Right atrium auricular region (tissue), 2 donors: ENCODE data around the gene GNA14. TPM values are rescaled to one million over a fixed set of nuclear protein-coding genes. Genes with fewer than 3 reads are reported as not detected.
"Not testable (repeated sequence)": the region's sequence is repeated elsewhere in the genome, so short reads cannot be mapped to it uniquely, and the experiment has no call there.

Experiments used
- DNase-seq: peaks from one replicate; pipeline ENCODE4 v3.0.0-alpha.2; 2019; ENCODE audit warnings: low spot score
- H3K27ac ChIP-seq, 2 donors: fragments of 200-600 bp; sonication (generic); 1 replicate in 1 of 2; 2 replicates in 1 of 2; pipeline ENCODE4 v1.5.1; 2016 to 2019
- H3K27me3 ChIP-seq, 2 donors: fragments of 200-600 bp; sonication (generic); one replicate each; pipeline versions ENCODE4 v1.5.1 to v1.6.0; 2017 to 2019
- H3K36me3 ChIP-seq: fragments of 200-600 bp; sonication (generic); one replicate; pipeline ENCODE4 v1.5.1; 2016
- H3K4me1 ChIP-seq, 2 donors: fragments of 200-600 bp; sonication (generic); one replicate each; pipeline versions ENCODE4 v1.5.1 to v1.6.0; 2017 to 2019
- H3K4me3 ChIP-seq, 2 donors: fragments of 200-600 bp; sonication (generic); 1 replicate in 1 of 2; 2 replicates in 1 of 2; pipeline ENCODE4 v1.5.1; 2017 to 2019; ENCODE audit warnings: mild to moderate bottlenecking in 1 of 2, moderate library complexity in 1 of 2
- H3K9me3 ChIP-seq, 2 donors: fragments of 200-600 bp; sonication (generic); one replicate each; pipeline ENCODE4 v1.5.1; 2019
- total RNA-seq, 2 donors: library from RNA; depleted of rRNA; stranded (reverse); fragments of >200 nt; gene quantifications; one replicate each; pipeline ENCODE4 v1.1.0, GENCODE V29; 2016
- TF ChIP-seq, protein P1 (sequence below), 2 donors: fragments of 200-600 bp; sonication (generic); IDR thresholded peaks; one replicate each; pipeline ENCODE4 v1.5.1; 2019; ENCODE audit warnings: antibody characterized with exemption in 2 of 2

Gene GNA14
- total RNA-seq, 2 donors from 2014 or later = 2.2 to 4.3 TPM

- no peak overlapping the region for H3K27ac ChIP-seq
- H3K27me3 ChIP-seq = no peaks in the 10 kb centered on the region
- DNase-seq = no peak
- no peaks in the 10 kb centered on the region for H3K36me3 ChIP-seq
- H3K9me3 ChIP-seq = no peaks in the 10 kb centered on the region
- H3K4me1 ChIP-seq = peaks cover 0 to 3% of the 10 kb centered on the region in 2 donors
- H3K4me3 ChIP-seq = no peak overlapping the region
- TF ChIP-seq, protein P1, sequence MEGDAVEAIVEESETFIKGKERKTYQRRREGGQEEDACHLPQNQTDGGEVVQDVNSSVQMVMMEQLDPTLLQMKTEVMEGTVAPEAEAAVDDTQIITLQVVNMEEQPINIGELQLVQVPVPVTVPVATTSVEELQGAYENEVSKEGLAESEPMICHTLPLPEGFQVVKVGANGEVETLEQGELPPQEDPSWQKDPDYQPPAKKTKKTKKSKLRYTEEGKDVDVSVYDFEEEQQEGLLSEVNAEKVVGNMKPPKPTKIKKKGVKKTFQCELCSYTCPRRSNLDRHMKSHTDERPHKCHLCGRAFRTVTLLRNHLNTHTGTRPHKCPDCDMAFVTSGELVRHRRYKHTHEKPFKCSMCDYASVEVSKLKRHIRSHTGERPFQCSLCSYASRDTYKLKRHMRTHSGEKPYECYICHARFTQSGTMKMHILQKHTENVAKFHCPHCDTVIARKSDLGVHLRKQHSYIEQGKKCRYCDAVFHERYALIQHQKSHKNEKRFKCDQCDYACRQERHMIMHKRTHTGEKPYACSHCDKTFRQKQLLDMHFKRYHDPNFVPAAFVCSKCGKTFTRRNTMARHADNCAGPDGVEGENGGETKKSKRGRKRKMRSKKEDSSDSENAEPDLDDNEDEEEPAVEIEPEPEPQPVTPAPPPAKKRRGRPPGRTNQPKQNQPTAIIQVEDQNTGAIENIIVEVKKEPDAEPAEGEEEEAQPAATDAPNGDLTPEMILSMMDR (IDR thresholded peaks at IDR 0.05) = no peak
Measured at GRCh38 chr9:77585335-77585786, 62.8 kb downstream of the GNA14 start.

DNA sequence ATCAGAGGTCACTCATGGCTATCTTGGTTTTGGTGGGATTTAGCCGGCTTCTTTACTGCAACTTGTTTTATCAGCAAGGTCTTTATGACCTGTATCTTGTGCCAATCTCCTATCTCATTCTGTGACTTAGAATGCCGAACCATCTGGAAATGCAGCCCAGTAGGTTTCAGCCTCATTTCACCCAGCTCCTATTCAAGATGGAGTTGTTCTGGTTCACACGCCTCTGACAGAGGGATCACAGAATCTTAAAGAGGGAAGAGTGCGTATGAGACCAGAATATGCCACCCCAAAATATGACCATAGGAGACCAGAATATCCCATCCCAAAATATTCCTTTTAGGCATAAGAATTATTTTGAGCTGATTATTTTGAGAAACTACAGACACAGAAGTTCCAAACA lies 63.2 kb downstream of the GNA14 start:
- not testable (repeated sequence) for H3K9me3 ChIP-seq, H3K4me3 ChIP-seq, H3K36me3 ChIP-seq, DNase-seq, H3K4me1 ChIP-seq, H3K27ac ChIP-seq, H3K27me3 ChIP-seq

- H3K4me1 ChIP-seq = peaks cover 0 to 1% of the 10 kb centered on the region in 2 donors
- H3K27me3 ChIP-seq = no peaks in the 10 kb centered on the region
- DNase-seq = no peak
- no peaks in the 10 kb centered on the region for H3K36me3 ChIP-seq
- no peak overlapping the region for H3K4me3 ChIP-seq
- TF ChIP-seq, protein P1 (IDR thresholded peaks at IDR 0.05) = no peak
- no peaks in the 10 kb centered on the region for H3K9me3 ChIP-seq
- no peak overlapping the region for H3K27ac ChIP-seq
Measured at GRCh38 chr9:77582961-77583576, 65.1 kb downstream of the GNA14 start.

- H3K36me3 ChIP-seq = no peaks in the 10 kb centered on the region
- no peaks in the 10 kb centered on the region for H3K4me1 ChIP-seq
- H3K4me3 ChIP-seq = no peak overlapping the region
- no peaks in the 10 kb centered on the region for H3K27me3 ChIP-seq
- H3K9me3 ChIP-seq = no peaks in the 10 kb centered on the region
- TF ChIP-seq, protein P1 (IDR thresholded peaks at IDR 0.05) = no peak
- H3K27ac ChIP-seq = no peak overlapping the region
- DNase-seq = no peak
Measured at GRCh38 chr9:77582525-77582924, 65.6 kb downstream of the GNA14 start.

- TF ChIP-seq, protein P1 (IDR thresholded peaks at IDR 0.05) = no peak
- DNase-seq = no peak
- Histone ChIP-seq H3K27me3 (no peaks in the 10 kb centered on the region), H3K4me1 (no peaks in the 10 kb centered on the region), H3K27ac (no peak overlapping the region), H3K36me3 (no peaks in the 10 kb centered on the region), H3K9me3 (no peaks in the 10 kb centered on the region), H3K4me3 (no peak overlapping the region)
Measured at GRCh38 chr9:77575785-77576184, 72.3 kb downstream of the GNA14 start.

DNA sequence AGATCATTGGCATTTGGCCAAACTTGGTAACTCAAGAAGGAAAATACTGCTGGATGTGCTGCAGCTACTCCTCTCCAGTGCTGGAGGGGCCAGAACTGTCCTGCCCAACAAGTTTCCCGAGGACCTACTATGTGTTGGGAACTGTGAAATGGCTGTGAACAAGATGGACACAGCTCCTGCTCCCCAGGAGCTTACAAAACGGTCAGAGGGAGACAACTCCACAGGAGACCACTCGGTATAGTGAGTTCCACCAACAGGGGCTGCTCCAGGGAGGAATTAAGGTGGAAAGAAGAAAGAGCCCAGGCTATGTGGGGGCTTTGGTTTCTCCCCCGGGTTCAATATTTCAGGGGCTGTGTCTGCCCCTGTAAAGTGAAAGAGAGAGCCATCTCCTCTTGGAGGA lies 78.8 kb downstream of the GNA14 start:
- no peak overlapping the region for H3K4me3 ChIP-seq
- no peaks in the 10 kb centered on the region for H3K4me1 ChIP-seq
- no peaks in the 10 kb centered on the region for H3K27me3 ChIP-seq
- TF ChIP-seq, protein P1 (IDR thresholded peaks at IDR 0.05) = no peak
- H3K36me3 ChIP-seq = no peaks in the 10 kb centered on the region
- no peak for DNase-seq
- no peak overlapping the region for H3K27ac ChIP-seq
- H3K9me3 ChIP-seq = no peaks in the 10 kb centered on the region
